ENCODE data around the gene SLC22A1. TPM values are rescaled to one million over a fixed set of nuclear protein-coding genes. Genes with fewer than 3 reads are reported as not detected.

Gene SLC22A1
- total and polyA plus RNA-seq, 2 of the 8 experiments (the other 6 are each of a cell fraction or from before 2014, with no cell fraction given) = 0.12 to 0.45 TPM

DNA sequence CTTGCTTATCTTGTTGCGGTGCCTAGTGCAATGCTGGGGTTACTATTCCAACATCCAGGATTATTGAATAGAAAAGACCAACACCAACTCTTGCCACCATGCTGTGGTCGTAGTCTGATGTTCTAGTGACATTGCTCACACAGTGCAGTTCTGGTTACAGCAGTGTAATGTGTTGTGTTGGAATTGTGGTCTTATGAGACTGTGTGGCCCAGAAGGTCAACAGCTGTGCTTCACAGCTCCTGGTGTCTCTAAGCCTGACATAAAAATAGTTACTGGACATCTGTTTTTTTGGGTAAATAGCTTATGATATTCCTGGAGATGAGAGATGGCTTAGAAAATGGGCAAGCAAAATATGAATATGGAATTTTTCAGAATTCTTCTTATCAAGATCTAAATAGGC lies 79.4 kb downstream of the SLC22A1 start:
- no peak overlapping the region for H4K5ac ChIP-seq (ENCODE audit: insufficient read length, low read depth, low read length)
- no peak overlapping the region for H2BK20ac ChIP-seq (ENCODE audit: low read length)
- no peaks in the 10 kb centered on the region for H3K36me3 ChIP-seq (ENCODE audit: control insufficient read depth in 2 of 4, insufficient read depth in 4 of 4, low read length in 3 of 4)
- H3K79me2 ChIP-seq (ENCODE audit: control insufficient read depth in 1 of 2, insufficient read depth in 2 of 2, low read length in 2 of 2) = no peaks in the 10 kb centered on the region
- H3K27me3 ChIP-seq (replicated peaks in 1 of 4; ENCODE audit: control insufficient read depth in 3 of 4, extremely low read depth in 1 of 4, insufficient read depth in 3 of 4, low read length in 3 of 4) = peaks cover 0 to 2% (median 0%) of the 10 kb centered on the region in 4 experiments; a peak in 1 of 7 replicates
- H3K4me1 ChIP-seq (replicated peaks in 1 of 4; ENCODE audit: control insufficient read depth in 3 of 4, insufficient read depth in 4 of 4, low read length in 3 of 4) = no peaks in the 10 kb centered on the region
- FAIRE-seq = no peak
- no peak overlapping the region for H3K4me2 ChIP-seq (ENCODE audit: insufficient read depth in 1 of 2, low read depth in 2 of 2, low read length in 2 of 2)
- no peak overlapping the region for H4K91ac ChIP-seq (replicated peaks; ENCODE audit: insufficient read length, low read length)
- H3K4ac ChIP-seq (replicated peaks; ENCODE audit: insufficient read length, low read depth, low read length) = no peak overlapping the region
- H2BK12ac ChIP-seq (ENCODE audit: low read depth, low read length) = no peak overlapping the region
- TF ChIP-seq, protein P1, sequence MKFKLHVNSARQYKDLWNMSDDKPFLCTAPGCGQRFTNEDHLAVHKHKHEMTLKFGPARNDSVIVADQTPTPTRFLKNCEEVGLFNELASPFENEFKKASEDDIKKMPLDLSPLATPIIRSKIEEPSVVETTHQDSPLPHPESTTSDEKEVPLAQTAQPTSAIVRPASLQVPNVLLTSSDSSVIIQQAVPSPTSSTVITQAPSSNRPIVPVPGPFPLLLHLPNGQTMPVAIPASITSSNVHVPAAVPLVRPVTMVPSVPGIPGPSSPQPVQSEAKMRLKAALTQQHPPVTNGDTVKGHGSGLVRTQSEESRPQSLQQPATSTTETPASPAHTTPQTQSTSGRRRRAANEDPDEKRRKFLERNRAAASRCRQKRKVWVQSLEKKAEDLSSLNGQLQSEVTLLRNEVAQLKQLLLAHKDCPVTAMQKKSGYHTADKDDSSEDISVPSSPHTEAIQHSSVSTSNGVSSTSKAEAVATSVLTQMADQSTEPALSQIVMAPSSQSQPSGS (IDR thresholded peaks at IDR 0.05; ENCODE audit: low read length) = no peak
- TF ChIP-seq MAFK (IDR thresholded peaks at IDR 0.05; ENCODE audit: low read depth, low read length) (no peak), SRF (IDR thresholded peaks at IDR 0.05; ENCODE audit: low read depth, low read length) (no peak), NANOG (IDR thresholded peaks at IDR 0.05; ENCODE audit: insufficient read depth, low read depth, low read length, poor library complexity, severe bottlenecking) (no peak)
- TF ChIP-seq, protein P2, sequence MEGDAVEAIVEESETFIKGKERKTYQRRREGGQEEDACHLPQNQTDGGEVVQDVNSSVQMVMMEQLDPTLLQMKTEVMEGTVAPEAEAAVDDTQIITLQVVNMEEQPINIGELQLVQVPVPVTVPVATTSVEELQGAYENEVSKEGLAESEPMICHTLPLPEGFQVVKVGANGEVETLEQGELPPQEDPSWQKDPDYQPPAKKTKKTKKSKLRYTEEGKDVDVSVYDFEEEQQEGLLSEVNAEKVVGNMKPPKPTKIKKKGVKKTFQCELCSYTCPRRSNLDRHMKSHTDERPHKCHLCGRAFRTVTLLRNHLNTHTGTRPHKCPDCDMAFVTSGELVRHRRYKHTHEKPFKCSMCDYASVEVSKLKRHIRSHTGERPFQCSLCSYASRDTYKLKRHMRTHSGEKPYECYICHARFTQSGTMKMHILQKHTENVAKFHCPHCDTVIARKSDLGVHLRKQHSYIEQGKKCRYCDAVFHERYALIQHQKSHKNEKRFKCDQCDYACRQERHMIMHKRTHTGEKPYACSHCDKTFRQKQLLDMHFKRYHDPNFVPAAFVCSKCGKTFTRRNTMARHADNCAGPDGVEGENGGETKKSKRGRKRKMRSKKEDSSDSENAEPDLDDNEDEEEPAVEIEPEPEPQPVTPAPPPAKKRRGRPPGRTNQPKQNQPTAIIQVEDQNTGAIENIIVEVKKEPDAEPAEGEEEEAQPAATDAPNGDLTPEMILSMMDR (IDR thresholded peaks at IDR 0.05; ENCODE audit: control extremely low read depth in 1 of 3, insufficient read depth in 1 of 3, low read depth in 1 of 3, low read length in 3 of 3) = no peak
- no peak overlapping the region for H2AK5ac ChIP-seq (ENCODE audit: low read depth, low read length)
- no peak overlapping the region for H2BK15ac ChIP-seq (ENCODE audit: low read length)
- H4K8ac ChIP-seq (ENCODE audit: extremely low read depth, insufficient read depth, low read length) = no peak overlapping the region
- WGBS, 2 experiments (ENCODE audit: extremely low coverage in 1 of 2, insufficient coverage in 1 of 2, insufficient read length in 1 of 2, insufficient replicate concordance in 2 of 2, low coverage in 1 of 2, low lambda C conversion rate in 2 of 2, missing lambda C conversion rate in 1 of 2) = 86% methylated on average over 2 of the region's 2 CpGs; no CpG with 5 or more reads in 1 of the 2 experiments
- H2BK120ac ChIP-seq (replicated peaks; ENCODE audit: low read depth, low read length) = no peak overlapping the region
- no peaks in the 10 kb centered on the region for H3K9me3 ChIP-seq (ENCODE audit: insufficient read depth in 2 of 2, low read depth in 1 of 2, low read length in 1 of 2)
- H3K18ac ChIP-seq (ENCODE audit: extremely low read depth, low read length) = no peak overlapping the region
- H4K20me1 ChIP-seq (replicated peaks in 1 of 2; ENCODE audit: control insufficient read depth in 1 of 2, insufficient read depth in 2 of 2, low read length in 2 of 2) = no peaks in the 10 kb centered on the region
- no peak overlapping the region for H2BK5ac ChIP-seq (ENCODE audit: low read depth, low read length)
- no peak for DNase-seq (ENCODE audit: low read depth in 1 of 2, low spot score in 2 of 2)
- no peak overlapping the region for H3K23ac ChIP-seq (ENCODE audit: insufficient read length)
- no peak overlapping the region for H2AFZ ChIP-seq (ENCODE audit: low read length)
- POLR2A ChIA-PET (ENCODE audit: partially characterized antibody) = no interaction called here
- no peaks in the 10 kb centered on the region for H3K23me2 ChIP-seq (ENCODE audit: low read depth, low read length)
- no peak overlapping the region for H3K9ac ChIP-seq (replicated peaks in 1 of 4; ENCODE audit: extremely low read depth in 1 of 4, low read depth in 3 of 4, low read length in 3 of 4)
- H3K56ac ChIP-seq (replicated peaks; ENCODE audit: insufficient read length, low read depth, low read length) = no peak overlapping the region
- CTCF ChIA-PET (ENCODE audit: partially characterized antibody) = interaction anchor here (0.8 to 1.4 kb wide), 3 partner anchors 9 to 26 kb away, joined by 3 read pairs; no protein-coding TSS in a partner anchor
- no peak overlapping the region for H3K27ac ChIP-seq (ENCODE audit: low read depth, low read length)
- no peak overlapping the region for H3K14ac ChIP-seq (ENCODE audit: insufficient read length)
- H3K79me1 ChIP-seq (ENCODE audit: low read depth, low read length) = no peaks in the 10 kb centered on the region
- no peak overlapping the region for H3K4me3 ChIP-seq (ENCODE audit: extremely low read depth in 1 of 4, insufficient read depth in 2 of 4, low read depth in 3 of 4, low read length in 4 of 4)
